Measurements from ENCODE around the gene TCTA. TPM values are rescaled to one million over a fixed set of nuclear protein-coding genes. Genes with fewer than 3 reads are reported as not detected.

TCTA gene
- total RNA-seq = 16.9 and 21.7 TPM in 2 replicates

DNA sequence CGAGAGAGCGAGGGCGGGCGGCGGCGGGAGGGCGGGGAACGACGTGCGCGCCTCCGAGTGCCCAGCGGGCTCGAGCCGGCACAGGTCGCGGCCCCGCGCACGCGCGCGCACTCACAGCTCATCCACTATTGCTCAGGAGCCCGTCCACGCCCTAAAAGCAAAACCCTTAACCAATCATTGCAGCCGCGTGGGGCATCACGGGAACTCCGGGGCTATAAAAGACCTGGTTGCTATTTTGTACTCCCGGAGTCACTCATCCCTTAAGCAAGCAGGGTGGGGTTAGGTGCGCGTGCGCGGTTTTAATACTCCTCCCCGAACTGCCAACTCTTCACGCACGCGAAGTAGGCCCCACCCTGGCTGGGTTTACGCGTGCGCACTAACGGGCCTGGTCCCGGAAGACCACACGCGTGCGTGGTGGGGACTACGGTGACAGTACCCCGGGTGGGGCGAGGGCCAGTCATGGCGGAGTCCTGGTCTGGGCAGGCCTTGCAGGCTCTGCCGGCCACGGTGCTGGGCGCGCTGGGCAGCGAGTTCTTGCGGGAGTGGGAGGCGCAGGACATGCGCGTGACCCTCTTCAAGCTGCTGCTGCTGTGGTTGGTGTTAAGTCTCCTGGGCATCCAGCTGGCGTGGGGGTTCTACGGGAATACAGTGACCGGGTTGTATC is at the start of gene TCTA, which contains the start of gene RHOA:
TCTA (plus strand) TSS at position 456 of the 664 bp plus-strand sequence; CDS start at position 460, 4 bp downstream.
RHOA (minus strand) TSS at position 9 of the 664 bp plus-strand sequence. CDS start 36,387 bp downstream, outside the sequence.
- peak; percentile 97 for DNase-seq (ENCODE audit: low read depth)
- peak within 1 kb of the TSS; percentile 92 for H3K4me3 ChIP-seq (ENCODE audit: low read depth, low read length)
- TF ChIP-seq, protein P1, sequence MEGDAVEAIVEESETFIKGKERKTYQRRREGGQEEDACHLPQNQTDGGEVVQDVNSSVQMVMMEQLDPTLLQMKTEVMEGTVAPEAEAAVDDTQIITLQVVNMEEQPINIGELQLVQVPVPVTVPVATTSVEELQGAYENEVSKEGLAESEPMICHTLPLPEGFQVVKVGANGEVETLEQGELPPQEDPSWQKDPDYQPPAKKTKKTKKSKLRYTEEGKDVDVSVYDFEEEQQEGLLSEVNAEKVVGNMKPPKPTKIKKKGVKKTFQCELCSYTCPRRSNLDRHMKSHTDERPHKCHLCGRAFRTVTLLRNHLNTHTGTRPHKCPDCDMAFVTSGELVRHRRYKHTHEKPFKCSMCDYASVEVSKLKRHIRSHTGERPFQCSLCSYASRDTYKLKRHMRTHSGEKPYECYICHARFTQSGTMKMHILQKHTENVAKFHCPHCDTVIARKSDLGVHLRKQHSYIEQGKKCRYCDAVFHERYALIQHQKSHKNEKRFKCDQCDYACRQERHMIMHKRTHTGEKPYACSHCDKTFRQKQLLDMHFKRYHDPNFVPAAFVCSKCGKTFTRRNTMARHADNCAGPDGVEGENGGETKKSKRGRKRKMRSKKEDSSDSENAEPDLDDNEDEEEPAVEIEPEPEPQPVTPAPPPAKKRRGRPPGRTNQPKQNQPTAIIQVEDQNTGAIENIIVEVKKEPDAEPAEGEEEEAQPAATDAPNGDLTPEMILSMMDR (conservative IDR thresholded peaks at IDR 0.05; ENCODE audit: low read depth, low read length) = no peak

GRCh38 chr3:49362561-49362960 is 49.7 kb upstream of the TCTA start:
- TF ChIP-seq, protein P1 (conservative IDR thresholded peaks at IDR 0.05; ENCODE audit: low read depth, low read length) = no peak
- no peak overlapping the region for H3K4me3 ChIP-seq (ENCODE audit: low read depth, low read length)
- DNase-seq (ENCODE audit: low read depth) = no peak

GRCh38 chr3:49370585-49371290 is 41.5 kb upstream of the TCTA start:
- no peak for DNase-seq (ENCODE audit: low read depth)
- H3K4me3 ChIP-seq (ENCODE audit: low read depth, low read length) = no peak overlapping the region

DNA sequence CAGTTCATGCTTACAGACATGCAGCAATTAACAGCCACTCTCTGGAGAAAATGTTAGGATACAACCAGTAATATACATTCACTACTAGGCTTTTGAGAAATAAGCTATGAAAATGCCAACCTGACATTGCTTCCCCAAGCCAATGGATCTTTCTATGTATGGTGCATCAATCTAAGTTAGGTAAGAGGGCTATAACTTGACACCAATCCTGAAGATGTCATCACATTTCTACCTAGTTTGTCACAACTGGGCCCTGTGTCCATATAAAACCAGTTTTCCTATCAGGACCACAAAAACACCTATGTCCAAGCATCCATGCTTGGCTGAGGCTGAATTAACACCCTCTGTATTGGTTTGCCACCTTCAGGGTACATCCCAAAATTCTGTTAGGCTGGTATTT is 40.3 kb upstream of the TCTA start:
- TF ChIP-seq, protein P1 (conservative IDR thresholded peaks at IDR 0.05; ENCODE audit: low read depth, low read length) = no peak
- H3K4me3 ChIP-seq (ENCODE audit: low read depth, low read length) = no peak overlapping the region
- no peak for DNase-seq (ENCODE audit: low read depth)

More at GRCh38 chr3:49370585-49371290, 41.5 kb upstream of the TCTA start:
- TF ChIP-seq, protein P1 (conservative IDR thresholded peaks at IDR 0.05; ENCODE audit: low read depth, low read length) = no peak

- TF ChIP-seq, protein P1 (conservative IDR thresholded peaks at IDR 0.05; ENCODE audit: low read depth, low read length) = no peak
- no peak overlapping the region for H3K4me3 ChIP-seq (ENCODE audit: low read depth, low read length)
- DNase-seq (ENCODE audit: low read depth) = no peak
These were observed 34.7 kb upstream of the TCTA start for GRCh38 chr3:49377483-49377882.

GRCh38 chr3:49378249-49378895 is 33.9 kb upstream of the TCTA start:
- DNase-seq (ENCODE audit: low read depth) = no peak
- TF ChIP-seq, protein P1 (conservative IDR thresholded peaks at IDR 0.05; ENCODE audit: low read depth, low read length) = no peak
- H3K4me3 ChIP-seq (ENCODE audit: low read depth, low read length) = no peak overlapping the region
